ENCODE data around the gene ASIC2.

Gene ASIC2

GRCh38 chr17:33227911-33228310, 65.2 kb downstream of the ASIC2 start:
- H3K4me1 ChIP-seq (ENCODE audit: control insufficient read depth, insufficient read depth, low read length, unreplicated experiment) = no peaks in the 10 kb centered on the region
- H3K4me3 ChIP-seq (ENCODE audit: low read depth, low read length) = no peak overlapping the region
- peaks cover 26% of the 10 kb centered on the region for H3K27me3 ChIP-seq (ENCODE audit: insufficient read depth, low read length)
- no peak overlapping the region for H3K27ac ChIP-seq (ENCODE audit: low read depth, low read length)
- no peak overlapping the region for H2AFZ ChIP-seq (ENCODE audit: low read length, unreplicated experiment)
- no peaks in the 10 kb centered on the region for H3K79me2 ChIP-seq (ENCODE audit: control insufficient read depth, insufficient read depth, low read length, unreplicated experiment)
- no peaks in the 10 kb centered on the region for H3K36me3 ChIP-seq (ENCODE audit: insufficient read depth, low read length)

GRCh38 chr17:33225994-33226393, 67.1 kb downstream of the ASIC2 start:
- no peak overlapping the region for H3K4me3 ChIP-seq (ENCODE audit: low read depth, low read length)
- peaks cover 26% of the 10 kb centered on the region for H3K27me3 ChIP-seq (ENCODE audit: insufficient read depth, low read length)
- no peaks in the 10 kb centered on the region for H3K4me1 ChIP-seq (ENCODE audit: control insufficient read depth, insufficient read depth, low read length, unreplicated experiment)
- no peaks in the 10 kb centered on the region for H3K36me3 ChIP-seq (ENCODE audit: insufficient read depth, low read length)
- H3K27ac ChIP-seq (ENCODE audit: low read depth, low read length) = no peak overlapping the region
- H3K79me2 ChIP-seq (ENCODE audit: control insufficient read depth, insufficient read depth, low read length, unreplicated experiment) = no peaks in the 10 kb centered on the region
- H2AFZ ChIP-seq (ENCODE audit: low read length, unreplicated experiment) = no peak overlapping the region

- H3K4me3 ChIP-seq (ENCODE audit: low read depth, low read length) = no peak overlapping the region
- H3K36me3 ChIP-seq (ENCODE audit: insufficient read depth, low read length) = no peaks in the 10 kb centered on the region
- H3K4me1 ChIP-seq (ENCODE audit: control insufficient read depth, insufficient read depth, low read length, unreplicated experiment) = no peaks in the 10 kb centered on the region
- no peak overlapping the region for H2AFZ ChIP-seq (ENCODE audit: low read length, unreplicated experiment)
- no peaks in the 10 kb centered on the region for H3K79me2 ChIP-seq (ENCODE audit: control insufficient read depth, insufficient read depth, low read length, unreplicated experiment)
- peaks cover 26% of the 10 kb centered on the region for H3K27me3 ChIP-seq (ENCODE audit: insufficient read depth, low read length)
- no peak overlapping the region for H3K27ac ChIP-seq (ENCODE audit: low read depth, low read length)
These were observed 67.6 kb downstream of the ASIC2 start for GRCh38 chr17:33225509-33225908.

GRCh38 chr17:33220036-33220435, 73.1 kb downstream of the ASIC2 start:
- Histone ChIP-seq H3K27me3 (ENCODE audit: insufficient read depth, low read length) (peaks cover 20% of the 10 kb centered on the region), H3K4me3 (ENCODE audit: low read depth, low read length) (no peak overlapping the region), H3K79me2 (ENCODE audit: control insufficient read depth, insufficient read depth, low read length, unreplicated experiment) (no peaks in the 10 kb centered on the region), H3K36me3 (ENCODE audit: insufficient read depth, low read length) (no peaks in the 10 kb centered on the region), H3K4me1 (ENCODE audit: control insufficient read depth, insufficient read depth, low read length, unreplicated experiment) (no peaks in the 10 kb centered on the region), H2AFZ (ENCODE audit: low read length, unreplicated experiment) (no peak overlapping the region), H3K27ac (ENCODE audit: low read depth, low read length) (no peak overlapping the region)

GRCh38 chr17:33218698-33219601, 74.1 kb downstream of the ASIC2 start:
- H3K4me1 ChIP-seq (ENCODE audit: control insufficient read depth, insufficient read depth, low read length, unreplicated experiment) = no peaks in the 10 kb centered on the region
- no peak overlapping the region for H2AFZ ChIP-seq (ENCODE audit: low read length, unreplicated experiment)
- H3K27me3 ChIP-seq (ENCODE audit: insufficient read depth, low read length) = peaks cover 20% of the 10 kb centered on the region
- H3K36me3 ChIP-seq (ENCODE audit: insufficient read depth, low read length) = no peaks in the 10 kb centered on the region
- H3K79me2 ChIP-seq (ENCODE audit: control insufficient read depth, insufficient read depth, low read length, unreplicated experiment) = no peaks in the 10 kb centered on the region
- no peak overlapping the region for H3K27ac ChIP-seq (ENCODE audit: low read depth, low read length)
- H3K4me3 ChIP-seq (ENCODE audit: low read depth, low read length) = no peak overlapping the region

- Histone ChIP-seq H3K27ac (ENCODE audit: low read depth, low read length) (no peak overlapping the region), H3K4me1 (ENCODE audit: control insufficient read depth, insufficient read depth, low read length, unreplicated experiment) (no peaks in the 10 kb centered on the region), H3K27me3 (ENCODE audit: insufficient read depth, low read length) (peaks cover 27% of the 10 kb centered on the region), H3K79me2 (ENCODE audit: control insufficient read depth, insufficient read depth, low read length, unreplicated experiment) (no peaks in the 10 kb centered on the region), H3K36me3 (ENCODE audit: insufficient read depth, low read length) (no peaks in the 10 kb centered on the region), H3K4me3 (ENCODE audit: low read depth, low read length) (no peak overlapping the region), H2AFZ (ENCODE audit: low read length, unreplicated experiment) (no peak overlapping the region)
These were observed 75.2 kb downstream of the ASIC2 start for GRCh38 chr17:33217891-33218290.

GRCh38 chr17:33214996-33215395, 78.1 kb downstream of the ASIC2 start:
- Histone ChIP-seq H3K27me3 (ENCODE audit: insufficient read depth, low read length) (peaks cover 44% of the 10 kb centered on the region), H3K4me3 (ENCODE audit: low read depth, low read length) (no peak overlapping the region), H2AFZ (ENCODE audit: low read length, unreplicated experiment) (no peak overlapping the region), H3K79me2 (ENCODE audit: control insufficient read depth, insufficient read depth, low read length, unreplicated experiment) (no peaks in the 10 kb centered on the region), H3K27ac (ENCODE audit: low read depth, low read length) (no peak overlapping the region), H3K36me3 (ENCODE audit: insufficient read depth, low read length) (no peaks in the 10 kb centered on the region), H3K4me1 (ENCODE audit: control insufficient read depth, insufficient read depth, low read length, unreplicated experiment) (no peaks in the 10 kb centered on the region)

- no peaks in the 10 kb centered on the region for H3K79me2 ChIP-seq (ENCODE audit: control insufficient read depth, insufficient read depth, low read length, unreplicated experiment)
- no peak overlapping the region for H2AFZ ChIP-seq (ENCODE audit: low read length, unreplicated experiment)
- H3K27ac ChIP-seq (ENCODE audit: low read depth, low read length) = no peak overlapping the region
- peaks cover 52% of the 10 kb centered on the region; the same call in 1 of the 2 replicates for H3K27me3 ChIP-seq (ENCODE audit: insufficient read depth, low read length)
- no peaks in the 10 kb centered on the region for H3K36me3 ChIP-seq (ENCODE audit: insufficient read depth, low read length)
- H3K4me3 ChIP-seq (ENCODE audit: low read depth, low read length) = no peak overlapping the region
- H3K4me1 ChIP-seq (ENCODE audit: control insufficient read depth, insufficient read depth, low read length, unreplicated experiment) = no peaks in the 10 kb centered on the region
These were observed 82.8 kb downstream of the ASIC2 start for GRCh38 chr17:33210285-33210684.

GRCh38 chr17:33209671-33210070, 83.4 kb downstream of the ASIC2 start:
- Histone ChIP-seq H3K27me3 (ENCODE audit: insufficient read depth, low read length) (peaks cover 52% of the 10 kb centered on the region; the same call in 1 of the 2 replicates), H2AFZ (ENCODE audit: low read length, unreplicated experiment) (no peak overlapping the region), H3K36me3 (ENCODE audit: insufficient read depth, low read length) (no peaks in the 10 kb centered on the region)

GRCh38 chr17:33207231-33207630, 85.9 kb downstream of the ASIC2 start:
- Histone ChIP-seq H3K4me3 (ENCODE audit: low read depth, low read length) (no peak overlapping the region), H2AFZ (ENCODE audit: low read length, unreplicated experiment) (no peak overlapping the region), H3K4me1 (ENCODE audit: control insufficient read depth, insufficient read depth, low read length, unreplicated experiment) (no peaks in the 10 kb centered on the region), H3K36me3 (ENCODE audit: insufficient read depth, low read length) (no peaks in the 10 kb centered on the region), H3K27me3 (ENCODE audit: insufficient read depth, low read length) (peaks cover 45% of the 10 kb centered on the region; the same call in 1 of the 2 replicates), H3K79me2 (ENCODE audit: control insufficient read depth, insufficient read depth, low read length, unreplicated experiment) (no peaks in the 10 kb centered on the region), H3K27ac (ENCODE audit: low read depth, low read length) (no peak overlapping the region)

More at GRCh38 chr17:33209671-33210070, 83.4 kb downstream of the ASIC2 start:
- Histone ChIP-seq H3K27ac (ENCODE audit: low read depth, low read length) (no peak overlapping the region), H3K4me1 (ENCODE audit: control insufficient read depth, insufficient read depth, low read length, unreplicated experiment) (no peaks in the 10 kb centered on the region), H3K79me2 (ENCODE audit: control insufficient read depth, insufficient read depth, low read length, unreplicated experiment) (no peaks in the 10 kb centered on the region), H3K4me3 (ENCODE audit: low read depth, low read length) (no peak overlapping the region)

GRCh38 chr17:33205552-33205951, 87.5 kb downstream of the ASIC2 start:
- Histone ChIP-seq H3K27ac (ENCODE audit: low read depth, low read length) (no peak overlapping the region), H2AFZ (ENCODE audit: low read length, unreplicated experiment) (no peak overlapping the region), H3K27me3 (ENCODE audit: insufficient read depth, low read length) (peaks cover 33% of the 10 kb centered on the region; the same call in 1 of the 2 replicates), H3K4me3 (ENCODE audit: low read depth, low read length) (no peak overlapping the region), H3K36me3 (ENCODE audit: insufficient read depth, low read length) (no peaks in the 10 kb centered on the region), H3K4me1 (ENCODE audit: control insufficient read depth, insufficient read depth, low read length, unreplicated experiment) (no peaks in the 10 kb centered on the region), H3K79me2 (ENCODE audit: control insufficient read depth, insufficient read depth, low read length, unreplicated experiment) (no peaks in the 10 kb centered on the region)

Measured in ACC112 (cell line).